PC-3 (cell line): ENCODE measurements around the gene PDE9A. TPM values are rescaled to one million over a fixed set of nuclear protein-coding genes. Genes with fewer than 3 reads are reported as not detected.

Source experiments
- ATAC-seq: fragments of 200-7000 bp; cut with Tn5 transposase; 2 replicates; pipeline ENCODE4 v1.9.1; 2020; ENCODE audit warnings: mild to moderate bottlenecking, moderate library complexity
- BruUV-seq: library from RNA; stranded (reverse); fragments of 400-500 nt; replicated peaks from 2 replicates; lab custom pipeline; 2021; lab: Mats Ljungman, UMichigan
- CTCF ChIA-PET: fragments of 300-600 bp; sonication (Branson Sonifier 250); formaldehyde crosslinking; loops from one replicate; lab custom pipeline; 2022; ENCODE audit warnings: antibody characterized with exemption; lab: Charles Lee
- POLR2A ChIA-PET: fragments of 300-600 bp; sonication (Branson Sonifier 250); formaldehyde crosslinking; loops from one replicate; lab custom pipeline; 2022; ENCODE audit warnings: antibody characterized with exemption; ENCODE audit not compliant: unreplicated experiment; lab: Charles Lee
- DNase-seq: peaks from one replicate; pipeline ENCODE4 v3.0.0-alpha.2; 2015
- H2AFZ ChIP-seq: fragments of 300-600 bp; sonication (generic); 2 replicates; pipeline ENCODE4 v1.6.0; 2016; ENCODE audit warnings: antibody characterized with exemption, low read length
- H3F3A ChIP-seq: fragments of 300-600 bp; sonication (generic); one replicate; pipeline ENCODE4 v1.6.0; 2017; ENCODE audit warnings: antibody characterized with exemption, low read length, control low read depth, mild to moderate bottlenecking; ENCODE audit not compliant: unreplicated experiment
- H3K27ac ChIP-seq: fragments of 300-600 bp; sonication (generic); 2 replicates; pipeline ENCODE4 v1.5.1; 2016; ENCODE audit warnings: mild to moderate bottlenecking, low read length
- H3K27me3 ChIP-seq: fragments of 300-600 bp; sonication (generic); 2 replicates; pipeline ENCODE4 v1.6.1; 2016; ENCODE audit warnings: low read length, mixed read lengths
- H3K36me3 ChIP-seq: fragments of 300-600 bp; sonication (generic); 2 replicates; pipeline ENCODE4 v1.6.1; 2016; ENCODE audit warnings: low read depth, mixed run types, low read length, mixed read lengths
- H3K4me1 ChIP-seq: fragments of 300-600 bp; sonication (generic); 2 replicates; pipeline ENCODE4 v1.5.1; 2016; ENCODE audit warnings: low read length; ENCODE audit not compliant: insufficient read depth
- H3K4me2 ChIP-seq: fragments of 300-600 bp; sonication (generic); 2 replicates; pipeline ENCODE4 v1.6.0; 2016; ENCODE audit warnings: low read length
- H3K4me3 ChIP-seq: fragments of 300-600 bp; sonication (generic); 2 replicates; pipeline ENCODE4 v1.5.1; 2016; ENCODE audit warnings: mild to moderate bottlenecking, low read length, mixed read lengths
- H3K79me2 ChIP-seq: fragments of 300-600 bp; sonication (generic); 2 replicates; pipeline ENCODE4 v1.6.1; 2017; ENCODE audit warnings: low read length, mixed read lengths
- H3K9ac ChIP-seq: fragments of 300-600 bp; sonication (generic); 2 replicates; pipeline ENCODE4 v1.6.0; 2016; ENCODE audit warnings: mild to moderate bottlenecking, low read length
- H3K9me2 ChIP-seq: fragments of 300-600 bp; sonication (generic); replicated peaks from 2 replicates; pipeline ENCODE4 v1.6.1; 2016; ENCODE audit warnings: mixed run types, low read length, mixed read lengths
- H3K9me3 ChIP-seq: fragments of 300-600 bp; sonication (generic); 2 replicates; pipeline ENCODE4 v1.6.1; 2016; ENCODE audit warnings: low read length, mixed read lengths
- H4K20me1 ChIP-seq: fragments of 300-600 bp; sonication (generic); 2 replicates; pipeline ENCODE4 v1.6.1; 2016; ENCODE audit warnings: low read length, mixed read lengths
- EZH2 ChIP-seq: fragments of 300-600 bp; sonication (generic); IDR thresholded peaks from one replicate; pipeline ENCODE4 v1.6.1; 2017; ENCODE audit warnings: antibody characterized with exemption, mild to moderate bottlenecking, low read length; ENCODE audit not compliant: unreplicated experiment
- EZH2phosphoT487 ChIP-seq: fragments of 300-600 bp; sonication (generic); IDR thresholded peaks from 2 replicates; pipeline ENCODE4 v1.6.1; 2018; ENCODE audit warnings: mild to moderate bottlenecking, antibody characterized with exemption, low read length, borderline replicate concordance
- intact Hi-C: fragments of 100-400 bp; cut with micrococcal nuclease; formaldehyde crosslinking; loops from 2 replicates; pipeline ENCODE4 v1.9.0; 2023
- total RNA-seq: library from RNA; depleted of rRNA; stranded (reverse); fragments of >200 nt; gene quantifications from 2 replicates; pipeline ENCODE4 v1.2.3, GENCODE V29; 2014
- TF ChIP-seq, protein P1 (sequence below): fragments of 300-600 bp; sonication (generic); conservative IDR thresholded peaks from 2 replicates; pipeline ENCODE4 v1.5.1; 2017; ENCODE audit warnings: antibody characterized with exemption, low read depth, mild to moderate bottlenecking, low read length

PDE9A gene
- total RNA-seq, 1 experiment from 2014 or later, result 0.33 TPM

DNA sequence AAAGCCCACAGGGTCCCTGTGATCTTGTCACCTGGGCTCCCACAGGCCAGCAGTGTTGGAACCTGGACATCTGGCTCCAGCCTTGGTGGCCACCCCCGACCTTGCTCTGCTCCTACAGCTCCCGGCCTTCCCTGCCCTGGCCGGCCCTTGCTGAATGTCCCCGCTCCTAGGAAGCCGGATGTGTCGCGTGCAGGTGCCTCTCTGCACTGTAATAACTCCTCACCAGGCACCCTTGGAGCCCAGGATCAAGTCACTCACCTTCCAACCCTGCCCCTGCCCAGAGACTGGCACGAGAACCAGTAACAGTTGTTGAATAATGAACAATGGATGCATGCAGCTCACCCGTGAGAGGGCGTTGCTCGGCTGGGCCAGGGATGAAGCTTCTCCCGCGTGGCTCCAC is 12.1 kb downstream of the PDE9A start:
- BruUV-seq, result no TSS peak

DNA sequence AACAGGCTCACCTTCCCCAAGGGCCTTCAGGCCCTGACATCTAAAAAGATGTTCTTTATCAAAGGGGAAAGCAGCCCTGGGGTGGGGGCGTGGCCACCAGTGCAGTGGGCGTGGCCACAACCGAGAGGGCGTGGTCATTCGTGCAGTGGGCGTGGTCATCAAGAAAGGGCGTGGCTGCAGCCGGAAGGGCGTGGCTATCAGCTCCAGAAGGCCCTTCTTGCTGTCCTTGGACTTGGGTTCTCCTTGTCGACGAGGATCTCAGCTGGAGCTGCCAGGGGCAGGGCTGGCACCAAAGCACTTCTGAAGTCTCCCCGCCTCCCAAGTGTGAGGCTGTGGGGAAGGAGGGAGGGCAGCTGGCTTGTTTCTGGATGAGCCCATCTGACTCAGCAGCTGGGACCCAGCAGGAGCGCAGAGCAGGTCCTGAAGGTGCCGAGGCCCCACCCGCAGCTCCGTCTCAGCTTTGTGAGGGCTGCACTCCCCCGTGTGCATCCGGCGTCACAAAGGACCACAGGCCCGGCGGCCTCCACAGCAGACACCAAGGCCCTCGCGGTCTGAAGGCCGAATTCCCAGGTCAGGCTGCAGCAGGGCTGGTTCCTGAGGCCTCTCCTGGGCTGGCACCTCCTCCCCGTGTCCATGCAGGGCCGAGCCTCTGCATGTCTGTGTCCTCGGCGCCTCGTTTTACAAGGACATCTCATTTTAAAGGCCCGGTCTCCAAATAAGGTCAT is 12.8 kb downstream of the PDE9A start:
- no peak overlapping the region for H3K27ac ChIP-seq
- peaks cover 29% of the 10 kb centered on the region for H3K27me3 ChIP-seq
- ChIA-PET CTCF (no interaction called here), POLR2A (interaction anchor here (0.7 kb wide), 1 partner anchor 284 kb away, joined by 3 read pairs; no protein-coding TSS in a partner anchor)
- no peaks in the 10 kb centered on the region for H4K20me1 ChIP-seq
- no TSS peak for BruUV-seq
- H3K9me3 ChIP-seq, result no peaks in the 10 kb centered on the region
- intact Hi-C loops, result no loop called here
- H3K9ac ChIP-seq, result no peak overlapping the region
- no peaks in the 10 kb centered on the region for H3K36me3 ChIP-seq
- ATAC-seq (no peak), DNase-seq (peak; percentile 29)
- no peak overlapping the region for H2AFZ ChIP-seq
- H3K79me2 ChIP-seq, result no peaks in the 10 kb centered on the region
- no peaks in the 10 kb centered on the region for H3F3A ChIP-seq
- H3K9me2 ChIP-seq, result no peaks in the 10 kb centered on the region
- no peak overlapping the region for H3K4me2 ChIP-seq
- peaks cover 13% of the 10 kb centered on the region for H3K4me1 ChIP-seq
- no peak overlapping the region for H3K4me3 ChIP-seq
- TF ChIP-seq EZH2phosphoT487 (no peak), EZH2 (no peak)
- TF ChIP-seq, protein P1, sequence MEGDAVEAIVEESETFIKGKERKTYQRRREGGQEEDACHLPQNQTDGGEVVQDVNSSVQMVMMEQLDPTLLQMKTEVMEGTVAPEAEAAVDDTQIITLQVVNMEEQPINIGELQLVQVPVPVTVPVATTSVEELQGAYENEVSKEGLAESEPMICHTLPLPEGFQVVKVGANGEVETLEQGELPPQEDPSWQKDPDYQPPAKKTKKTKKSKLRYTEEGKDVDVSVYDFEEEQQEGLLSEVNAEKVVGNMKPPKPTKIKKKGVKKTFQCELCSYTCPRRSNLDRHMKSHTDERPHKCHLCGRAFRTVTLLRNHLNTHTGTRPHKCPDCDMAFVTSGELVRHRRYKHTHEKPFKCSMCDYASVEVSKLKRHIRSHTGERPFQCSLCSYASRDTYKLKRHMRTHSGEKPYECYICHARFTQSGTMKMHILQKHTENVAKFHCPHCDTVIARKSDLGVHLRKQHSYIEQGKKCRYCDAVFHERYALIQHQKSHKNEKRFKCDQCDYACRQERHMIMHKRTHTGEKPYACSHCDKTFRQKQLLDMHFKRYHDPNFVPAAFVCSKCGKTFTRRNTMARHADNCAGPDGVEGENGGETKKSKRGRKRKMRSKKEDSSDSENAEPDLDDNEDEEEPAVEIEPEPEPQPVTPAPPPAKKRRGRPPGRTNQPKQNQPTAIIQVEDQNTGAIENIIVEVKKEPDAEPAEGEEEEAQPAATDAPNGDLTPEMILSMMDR, result no peak

More for the DNA sequence above, 12.1 kb downstream of the PDE9A start:
- H3K79me2 ChIP-seq, result no peaks in the 10 kb centered on the region
- ChIA-PET CTCF (no interaction called here), POLR2A (no interaction called here)
- H3K9ac ChIP-seq, result no peak overlapping the region
- no peak overlapping the region for H2AFZ ChIP-seq
- ATAC-seq (no peak), DNase-seq (no peak)
- intact Hi-C loops, result no loop called here
- no peaks in the 10 kb centered on the region for H4K20me1 ChIP-seq
- H3K27ac ChIP-seq, result no peak overlapping the region
- no peak for TF ChIP-seq EZH2phosphoT487
- TF ChIP-seq, protein P1, result no peak
- TF ChIP-seq EZH2, result no peak
- peaks cover 6% of the 10 kb centered on the region for H3K4me1 ChIP-seq
- H3F3A ChIP-seq, result no peaks in the 10 kb centered on the region
- no peak overlapping the region for H3K4me3 ChIP-seq
- H3K4me2 ChIP-seq, result no peak overlapping the region
- no peaks in the 10 kb centered on the region for H3K36me3 ChIP-seq
- peaks cover 26% of the 10 kb centered on the region for H3K27me3 ChIP-seq
- H3K9me2 ChIP-seq, result no peaks in the 10 kb centered on the region
- no peaks in the 10 kb centered on the region for H3K9me3 ChIP-seq

DNA sequence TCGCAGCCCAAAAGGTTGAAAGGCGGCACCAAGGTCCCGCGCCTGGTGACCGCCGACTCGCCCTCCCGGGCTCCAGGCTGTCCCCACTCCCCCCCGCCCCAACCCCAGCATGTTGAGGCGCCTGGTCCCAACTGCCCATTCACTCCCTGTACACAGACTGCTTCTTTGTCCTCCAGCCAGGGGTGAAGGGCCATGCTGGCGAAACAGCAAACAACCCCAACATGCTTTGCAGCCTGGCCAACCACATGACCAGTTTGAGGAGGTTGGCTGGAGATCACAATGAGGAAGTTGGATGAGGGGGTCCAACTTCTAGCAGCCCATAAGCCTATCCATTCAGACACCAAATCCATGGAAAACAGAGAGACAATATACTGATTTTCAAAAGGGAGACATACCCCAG is 13.5 kb downstream of the PDE9A start:
- no peak for ATAC-seq
- Histone ChIP-seq H4K20me1 (no peaks in the 10 kb centered on the region), H3K27ac (no peak overlapping the region), H3K4me2 (no peak overlapping the region), H3K27me3 (peaks cover 29% of the 10 kb centered on the region), H3K9ac (no peak overlapping the region), H3F3A (no peaks in the 10 kb centered on the region), H3K4me1 (peaks cover 19% of the 10 kb centered on the region), H3K79me2 (no peaks in the 10 kb centered on the region), H3K9me3 (no peaks in the 10 kb centered on the region), H3K9me2 (no peaks in the 10 kb centered on the region), H2AFZ (no peak overlapping the region), H3K4me3 (no peak overlapping the region), H3K36me3 (no peaks in the 10 kb centered on the region)
- ChIA-PET CTCF (no interaction called here), POLR2A (no interaction called here)
- no TSS peak for BruUV-seq
- no peak for DNase-seq
- intact Hi-C loops, result no loop called here
- TF ChIP-seq EZH2phosphoT487 (no peak), EZH2 (no peak)
- TF ChIP-seq, protein P1, result no peak
